Stimulated activated CD4-positive, alpha-beta T cell treated with anti-CD3 and anti-CD28 coated beads, Interleukin-15, amount 100 ng/mL, for 24 hours (primary cell): Measurements from ENCODE around the gene TAF13.

ENCODE experiments used
- DNase-seq: peaks from one replicate; pipeline ENCODE4 v3.0.0-alpha.2; 2020

TAF13 gene

GRCh38 chr1:109075531-109076490, at the start of gene TAF13:
TSS of gene TAF13 (minus strand) at chr1:109076003. CDS start at chr1:109075947, 56 bp downstream.
- DNase-seq = peak; percentile 94

GRCh38 chr1:109120356-109120755, 44.6 kb upstream of the TAF13 start:
- DNase-seq = no peak

GRCh38 chr1:109118089-109118488, 42.3 kb upstream of the TAF13 start:
- DNase-seq = no peak

GRCh38 chr1:109116286-109116685, 40.5 kb upstream of the TAF13 start:
- DNase-seq = no peak

GRCh38 chr1:109115685-109116084, 39.9 kb upstream of the TAF13 start:
- peak; percentile 35 for DNase-seq

GRCh38 chr1:109114342-109114674, 38.5 kb upstream of the TAF13 start:
- DNase-seq = no peak

GRCh38 chr1:109113590-109114341, 38.0 kb upstream of the TAF13 start, which contains the start of gene ELAPOR1:
TSS of gene ELAPOR1 (plus strand) at chr1:109114115. CDS start at chr1:109114184, 69 bp downstream.
- DNase-seq = peak; percentile 88

GRCh38 chr1:109112652-109113285, 37.0 kb upstream of the TAF13 start:
- DNase-seq = peak; percentile 94

- no peak for DNase-seq
These were observed 36.4 kb upstream of the TAF13 start for GRCh38 chr1:109112056-109112651.

- DNase-seq = no peak
These were observed 35.7 kb upstream of the TAF13 start for GRCh38 chr1:109111386-109112055.

GRCh38 chr1:109109906-109110305, 34.1 kb upstream of the TAF13 start:
- no peak for DNase-seq

- DNase-seq = no peak
These were observed 32.0 kb upstream of the TAF13 start for GRCh38 chr1:109107785-109108184.

GRCh38 chr1:109105881-109106280, 30.1 kb upstream of the TAF13 start:
- no peak for DNase-seq

- DNase-seq = no peak
These were observed 28.8 kb upstream of the TAF13 start for GRCh38 chr1:109104364-109105151.

GRCh38 chr1:109099938-109100773, 24.4 kb upstream of the TAF13 start:
- peak; percentile 97 for DNase-seq

- DNase-seq = no peak
These were observed 20.3 kb upstream of the TAF13 start for GRCh38 chr1:109096120-109096519.

GRCh38 chr1:109095631-109096030, 19.8 kb upstream of the TAF13 start:
- no peak for DNase-seq

- no peak for DNase-seq
These were observed 19.1 kb upstream of the TAF13 start for GRCh38 chr1:109094871-109095270.

GRCh38 chr1:109094377-109094803, 18.6 kb upstream of the TAF13 start:
- DNase-seq = no peak

- no peak for DNase-seq
These were observed 16.0 kb upstream of the TAF13 start for GRCh38 chr1:109091839-109092193.
